Left lung (tissue), 10 donors: ENCODE data around the gene TTC16. TPM values are rescaled to one million over a fixed set of nuclear protein-coding genes. Genes with fewer than 3 reads are reported as not detected.

ENCODE experiments used
- ATAC-seq: fragments of 200-7000 bp; cut with Tn5 transposase; one replicate; pipeline ENCODE4 v1.9.1; 2020; ENCODE audit warnings: moderate library complexity
- DNase-seq, 4 donors: peaks; one replicate each; pipeline ENCODE4 v3.0.0-alpha.2; 2013 to 2020
- H3K27ac ChIP-seq, 2 donors: fragments of 200-600 bp; sonication (generic) in 1 of 2; one replicate each; pipeline versions ENCODE4 v1.5.0 to v1.8.0; 2020 to 2021
- H3K27me3 ChIP-seq, 2 donors: fragments of 200-600 bp; sonication (generic) in 1 of 2; one replicate each; pipeline versions ENCODE4 v1.5.0 to v1.8.0; 2020 to 2021
- H3K36me3 ChIP-seq, 2 donors: fragments of 200-600 bp; sonication (generic) in 1 of 2; one replicate each; pipeline versions ENCODE4 v1.5.0 to v1.8.0; 2020 to 2021
- H3K4me1 ChIP-seq, 2 donors: fragments of 200-600 bp; one replicate each; pipeline ENCODE4 v1.8.0; 2021
- H3K4me3 ChIP-seq, 2 donors: fragments of 200-600 bp; sonication (generic) in 1 of 2; one replicate each; pipeline versions ENCODE4 v1.5.0 to v1.8.0; 2020 to 2021; ENCODE audit warnings: mild to moderate bottlenecking in 1 of 2
- H3K9me3 ChIP-seq, 2 donors: fragments of 200-600 bp; sonication (generic) in 1 of 2; one replicate each; pipeline versions ENCODE4 v1.5.0 to v1.8.0; 2020 to 2021
- CTCF ChIP-seq, 2 donors: fragments of 200-600 bp; sonication (generic) in 1 of 2; IDR thresholded peaks; one replicate each; pipeline versions ENCODE4 v1.5.0 to v1.8.0; 2021; ENCODE audit warnings: antibody characterized with exemption in 2 of 2
- intact Hi-C, 2 donors: fragments of 100-400 bp; cut with DNase I; formaldehyde crosslinking; loops; one replicate each; pipeline versions ENCODE4 v1.11.2 to v1.14.2; 2022
- polyA plus RNA-seq, 6 donors: library from polyadenylated mRNA; unstranded; fragments of 120-200 nt; gene quantifications; one replicate each; pipeline ENCODE4 v1.2.1, GENCODE V29; 2013; ENCODE audit not compliant: insufficient read length in 6 of 6
- total RNA-seq, 2 donors: library from RNA; stranded (reverse); fragmentation: NEBNext Ultra II Directional; extraction: Animal tissue kit (Norgen Biotek cat#: 25700); gene quantifications; one replicate each; pipeline ENCODE4 v1.2.1, GENCODE V29; 2021
- donor health status: DM: no; HTN: yes; CAD: no.
- donor health status: DM: no; HTN: no; CAD: no.

Gene TTC16
- total and polyA plus RNA-seq, 8 donors: 0.15 to 1.4 (median 0.78) TPM

GRCh38 chr9:127720865-127721227 is 5.0 kb downstream of the TTC16 start:
- no peaks in the 10 kb centered on the region for H3K36me3 ChIP-seq
- no peak for TF ChIP-seq CTCF (IDR thresholded peaks at IDR 0.05)
- H3K4me3 ChIP-seq: no peak overlapping the region
- intact Hi-C loops: no loop called here
- no peaks in the 10 kb centered on the region for H3K27me3 ChIP-seq
- no peak for ATAC-seq
- no peak overlapping the region for H3K27ac ChIP-seq
- H3K9me3 ChIP-seq: no peaks in the 10 kb centered on the region
- no peak for DNase-seq
- peaks cover 7 to 13% of the 10 kb centered on the region in 2 donors for H3K4me1 ChIP-seq

GRCh38 chr9:127721391-127721821 is 5.5 kb downstream of the TTC16 start:
- Histone ChIP-seq H3K27me3 (no peaks in the 10 kb centered on the region), H3K4me1 (peaks cover 3 to 8% of the 10 kb centered on the region in 2 donors), H3K4me3 (no peak overlapping the region), H3K9me3 (no peaks in the 10 kb centered on the region), H3K27ac (no peak overlapping the region), H3K36me3 (no peaks in the 10 kb centered on the region)
- intact Hi-C loops: no loop called here
- DNase-seq: no peak
- ATAC-seq: no peak
- no peak for TF ChIP-seq CTCF (IDR thresholded peaks at IDR 0.05)

GRCh38 chr9:127722055-127722745 is 6.3 kb downstream of the TTC16 start:
- no peak for DNase-seq
- intact Hi-C loops: no loop called here
- no peaks in the 10 kb centered on the region for H3K9me3 ChIP-seq
- no peaks in the 10 kb centered on the region for H3K36me3 ChIP-seq
- no peak overlapping the region for H3K27ac ChIP-seq
- ATAC-seq: no peak
- TF ChIP-seq CTCF (IDR thresholded peaks at IDR 0.05): no peak
- peaks cover 3 to 8% of the 10 kb centered on the region in 2 donors for H3K4me1 ChIP-seq
- no peaks in the 10 kb centered on the region for H3K27me3 ChIP-seq
- no peak overlapping the region for H3K4me3 ChIP-seq

GRCh38 chr9:127723013-127723412 is 7.1 kb downstream of the TTC16 start:
- Histone ChIP-seq H3K27me3 (no peaks in the 10 kb centered on the region), H3K27ac (no peak overlapping the region), H3K4me3 (no peak overlapping the region), H3K9me3 (no peaks in the 10 kb centered on the region), H3K4me1 (peaks cover 3 to 8% of the 10 kb centered on the region in 2 donors), H3K36me3 (no peaks in the 10 kb centered on the region)
- intact Hi-C loops: no loop called here
- ATAC-seq (no peak), DNase-seq (no peak)
- TF ChIP-seq CTCF (IDR thresholded peaks at IDR 0.05): no peak

- no peak overlapping the region for H3K4me3 ChIP-seq
- TF ChIP-seq CTCF (IDR thresholded peaks at IDR 0.05): no peak
- no peaks in the 10 kb centered on the region for H3K36me3 ChIP-seq
- DNase-seq (no peak), ATAC-seq (peak; percentile 82)
- H3K9me3 ChIP-seq: no peaks in the 10 kb centered on the region
- peaks cover 3 to 8% of the 10 kb centered on the region in 2 donors for H3K4me1 ChIP-seq
- no peak overlapping the region for H3K27ac ChIP-seq
- intact Hi-C loops: no loop called here
- no peaks in the 10 kb centered on the region for H3K27me3 ChIP-seq
Observed at GRCh38 chr9:127723444-127723843, 7.6 kb downstream of the TTC16 start.
